ENCODE measurements around the gene GSN. TPM values are rescaled to one million over a fixed set of nuclear protein-coding genes. Genes with fewer than 3 reads are reported as not detected.

The GSN gene
- total RNA-seq, 2 donors from 2014 or later: 390 to 690 TPM

- no peak overlapping the region for H3K4me3 ChIP-seq
- intact Hi-C loops (cut with DNase I): no loop called here
These were observed 96.1 kb downstream of the GSN start for GRCh38 chr9:121364077-121364476.

GRCh38 chr9:121364886-121365285 lies 96.9 kb downstream of the GSN start:
- H3K27ac ChIP-seq: peak overlapping the region; percentile 74 to 88
- no peaks in the 10 kb centered on the region for H3K36me3 ChIP-seq
- H3K4me1 ChIP-seq (replicated peaks): peaks cover 4% of the 10 kb centered on the region
- TF ChIP-seq POLR2A (IDR thresholded peaks at IDR 0.05) (no peak), CTCF (IDR thresholded peaks at IDR 0.05) (no peak), POLR2AphosphoS5 (IDR thresholded peaks at IDR 0.05) (no peak)
- no peaks in the 10 kb centered on the region for H3K27me3 ChIP-seq (replicated peaks; ENCODE audit: insufficient read depth)
- no peak for DNase-seq (ENCODE audit: low spot score)
- H3K4me3 ChIP-seq: no peak overlapping the region
- no peaks in the 10 kb centered on the region for H3K9me3 ChIP-seq
- intact Hi-C loops (cut with DNase I): no loop called here

More at GRCh38 chr9:121364077-121364476, 96.1 kb downstream of the GSN start:
- DNase-seq (ENCODE audit: low spot score): no peak
- peak overlapping the region; percentile 74 to 88 for H3K27ac ChIP-seq
- no peaks in the 10 kb centered on the region for H3K27me3 ChIP-seq (replicated peaks; ENCODE audit: insufficient read depth)
- peaks cover 4% of the 10 kb centered on the region for H3K4me1 ChIP-seq (replicated peaks)
- 54% methylated on average over 5 of the region's 5 CpGs for WGBS
- no peaks in the 10 kb centered on the region for H3K9me3 ChIP-seq
- TF ChIP-seq POLR2A (IDR thresholded peaks at IDR 0.05) (no peak), CTCF (IDR thresholded peaks at IDR 0.05) (no peak), POLR2AphosphoS5 (IDR thresholded peaks at IDR 0.05) (no peak)
- no peaks in the 10 kb centered on the region for H3K36me3 ChIP-seq

GRCh38 chr9:121365564-121365963 lies 97.6 kb downstream of the GSN start:
- H3K4me3 ChIP-seq: no peak overlapping the region
- no peaks in the 10 kb centered on the region for H3K36me3 ChIP-seq
- TF ChIP-seq CTCF (IDR thresholded peaks at IDR 0.05) (no peak), POLR2A (IDR thresholded peaks at IDR 0.05) (no peak)
- WGBS: 66% methylated on average over 2 of the region's 2 CpGs
- H3K27me3 ChIP-seq (replicated peaks; ENCODE audit: insufficient read depth): no peaks in the 10 kb centered on the region
- H3K27ac ChIP-seq: peak overlapping the region; percentile 74 to 88
- no peak for DNase-seq (ENCODE audit: low spot score)
- H3K9me3 ChIP-seq: no peaks in the 10 kb centered on the region
- peaks cover 4% of the 10 kb centered on the region for H3K4me1 ChIP-seq (replicated peaks)
- intact Hi-C loops (cut with DNase I): no loop called here

- WGBS: 74% methylated on average over 5 of the region's 5 CpGs
- Histone ChIP-seq H3K9me3 (no peaks in the 10 kb centered on the region), H3K27me3 (replicated peaks; ENCODE audit: insufficient read depth) (no peaks in the 10 kb centered on the region), H3K4me3 (no peak overlapping the region), H3K4me1 (replicated peaks) (peaks cover 4% of the 10 kb centered on the region), H3K27ac (peak overlapping the region; percentile 37 to 88), H3K36me3 (no peaks in the 10 kb centered on the region)
- DNase-seq (ENCODE audit: low spot score): no peak
- intact Hi-C loops (cut with DNase I): no loop called here
- TF ChIP-seq POLR2A (IDR thresholded peaks at IDR 0.05) (no peak), CTCF (IDR thresholded peaks at IDR 0.05) (no peak), POLR2AphosphoS5 (IDR thresholded peaks at IDR 0.05) (no peak)
These were observed 98.7 kb downstream of the GSN start for GRCh38 chr9:121366611-121367192.
